ENCODE data around the gene APOBEC3B. TPM values are rescaled to one million over a fixed set of nuclear protein-coding genes. Genes with fewer than 3 reads are reported as not detected.
"Not testable (repeated sequence)": the region's sequence is repeated elsewhere in the genome, so short reads cannot be mapped to it uniquely, and the experiment has no call there.

Gene APOBEC3B
- 10 to 100 TPM; 10.4 to 10.7 TPM for total RNA-seq

- CTCF ChIA-PET: interaction anchor here (0.5 to 2.3 kb wide), 10 partner anchors 21 to 189 kb away, joined by 3 to 7 read pairs (median 3); partner anchors contain the start of gene CBX6
- POLR2A ChIA-PET: no interaction called here
Observed at GRCh38 chr22:38981992-38982927, at the start of gene APOBEC3B. APOBEC3B (plus strand) TSS chr22:38982347; CDS start chr22:38982454, 107 bp downstream.

DNA sequence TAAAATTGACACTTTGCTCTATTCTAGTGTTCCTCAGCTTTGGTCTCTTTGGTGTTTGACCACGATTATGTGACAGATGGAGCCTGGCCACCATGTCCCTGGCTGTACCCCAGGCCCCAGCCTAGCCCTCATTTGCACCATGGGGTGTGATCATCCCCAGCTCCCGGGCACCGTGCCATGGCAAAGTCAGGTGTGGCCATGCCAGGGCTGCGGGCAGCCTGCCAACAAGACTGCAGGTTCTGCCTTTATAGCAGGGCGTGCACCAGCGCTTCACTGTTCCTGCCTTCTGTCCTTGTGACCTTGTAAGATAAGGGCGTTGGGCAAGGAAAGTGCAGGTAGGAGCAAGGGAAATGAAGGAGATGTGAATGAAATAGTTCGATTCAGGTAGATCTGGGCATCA lies 47.1 kb upstream of the APOBEC3B start:
- CTCF ChIA-PET: no interaction called here
- POLR2A ChIA-PET: interaction anchor here (0.7 kb wide), 1 partner anchor 185 kb away, joined by 3 read pairs; no protein-coding TSS in a partner anchor

- CTCF ChIA-PET: no interaction called here
- POLR2A ChIA-PET: no interaction called here
Observed at GRCh38 chr22:38935616-38936015, 46.5 kb upstream of the APOBEC3B start.

DNA sequence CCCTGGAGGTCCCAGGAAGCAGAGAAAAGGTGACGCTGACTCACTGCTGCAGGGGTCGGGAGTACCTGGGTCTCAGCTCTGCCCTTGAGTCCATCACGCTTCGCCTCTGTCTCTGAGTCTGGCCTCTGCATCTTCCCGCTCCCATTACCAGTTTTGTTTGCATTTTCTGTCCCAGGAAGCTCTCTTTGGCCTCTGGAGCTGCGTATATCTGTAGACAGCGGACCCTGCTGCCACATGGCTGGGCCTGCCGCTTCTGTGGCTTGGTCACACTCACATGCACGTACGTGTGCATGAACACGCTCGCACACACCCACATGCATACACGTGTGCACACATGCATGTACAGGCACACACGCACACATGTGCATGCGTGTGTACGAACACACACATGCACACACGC lies 45.6 kb upstream of the APOBEC3B start:
- POLR2A ChIA-PET: no interaction called here
- CTCF ChIA-PET: no interaction called here

DNA sequence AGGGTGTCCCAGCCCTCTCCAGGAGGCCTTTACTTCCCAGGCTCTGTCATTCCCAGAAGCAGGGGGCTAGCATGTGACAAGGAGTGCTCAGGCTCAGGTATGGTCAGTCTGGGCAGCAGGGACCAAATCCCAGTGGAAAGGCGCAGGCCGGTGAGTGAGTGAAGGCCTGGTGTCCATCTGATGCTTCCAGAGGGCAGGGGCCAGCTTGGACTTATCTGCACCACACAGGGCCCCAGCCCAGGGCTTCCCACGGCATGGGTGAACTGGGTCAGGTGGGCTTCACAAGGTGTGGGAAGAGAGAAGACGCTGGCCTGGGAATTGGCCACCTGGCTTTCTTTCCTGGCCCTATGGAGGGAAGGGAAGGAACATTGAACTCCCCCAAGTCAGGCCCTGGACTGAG lies 45.1 kb upstream of the APOBEC3B start:
- ChIA-PET CTCF (no interaction called here), POLR2A (no interaction called here)

GRCh38 chr22:38937541-38937940 lies 44.6 kb upstream of the APOBEC3B start:
- ChIA-PET CTCF (no interaction called here), POLR2A (no interaction called here)

- CTCF ChIA-PET: no interaction called here
- POLR2A ChIA-PET: no interaction called here
Observed at GRCh38 chr22:38938221-38938620, 43.9 kb upstream of the APOBEC3B start.

GRCh38 chr22:38938925-38939324 lies 43.2 kb upstream of the APOBEC3B start:
- ChIA-PET CTCF (interaction anchor here (0.5 to 1.2 kb wide), 4 partner anchors 11 to 474 kb away, joined by 3 to 4 read pairs (median 3); no protein-coding TSS in a partner anchor), POLR2A (no interaction called here)

DNA sequence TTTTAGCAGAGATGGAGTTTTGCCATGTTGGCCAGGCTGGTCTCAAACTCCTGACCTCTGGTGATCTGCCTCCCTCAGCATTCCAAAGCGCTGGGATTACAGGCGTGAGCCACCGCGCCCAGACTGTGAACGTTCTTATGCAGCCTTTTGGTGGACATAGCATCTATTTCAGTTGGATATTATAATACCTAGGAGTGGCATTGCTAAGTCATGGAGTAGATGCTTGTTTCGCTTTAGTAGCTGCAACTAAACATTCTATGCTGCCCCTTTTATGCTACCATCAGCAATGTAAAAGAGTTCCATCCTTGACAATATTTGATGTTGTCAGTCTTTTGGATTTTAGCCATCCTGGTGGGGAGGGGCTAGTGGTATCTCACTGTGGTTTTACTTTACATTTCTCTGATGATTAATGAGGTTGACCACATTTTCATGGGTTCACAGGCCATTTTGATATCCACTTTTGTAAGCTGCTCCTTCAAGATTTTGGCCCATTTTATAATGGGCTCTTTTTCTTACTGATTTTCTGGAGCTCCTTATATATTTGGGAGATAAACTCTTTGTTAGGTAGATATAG lies 41.2 kb upstream of the APOBEC3B start:
- CTCF ChIA-PET: interaction anchor here (0.6 to 2.7 kb wide), 10 partner anchors 13 to 98 kb away, joined by 3 to 12 read pairs (median 3); partner anchors contain the start of genes APOBEC3B and CBX6
- POLR2A ChIA-PET: interaction anchor here (0.6 to 1.6 kb wide), 6 partner anchors 12 to 98 kb away, joined by 3 to 12 read pairs (median 7); partner anchors contain the start of gene CBX6

- CTCF ChIA-PET: interaction anchor here (0.6 to 2.7 kb wide), 10 partner anchors 12 to 98 kb away, joined by 3 to 12 read pairs (median 3); partner anchors contain the start of genes APOBEC3B and CBX6
Observed at GRCh38 chr22:38941488-38941987, 40.6 kb upstream of the APOBEC3B start.

GRCh38 chr22:38942702-38943101 lies 39.4 kb upstream of the APOBEC3B start:
- ChIA-PET CTCF (interaction anchor here (0.9 to 2.7 kb wide), 3 partner anchors 20 to 72 kb away, joined by 4 to 12 read pairs (median 4); no protein-coding TSS in a partner anchor), POLR2A (no interaction called here)

More at GRCh38 chr22:38941488-38941987, 40.6 kb upstream of the APOBEC3B start:
- POLR2A ChIA-PET: interaction anchor here (0.6 to 1.6 kb wide), 5 partner anchors 12 to 98 kb away, joined by 3 to 12 read pairs (median 9); partner anchors contain the start of gene CBX6

DNA sequence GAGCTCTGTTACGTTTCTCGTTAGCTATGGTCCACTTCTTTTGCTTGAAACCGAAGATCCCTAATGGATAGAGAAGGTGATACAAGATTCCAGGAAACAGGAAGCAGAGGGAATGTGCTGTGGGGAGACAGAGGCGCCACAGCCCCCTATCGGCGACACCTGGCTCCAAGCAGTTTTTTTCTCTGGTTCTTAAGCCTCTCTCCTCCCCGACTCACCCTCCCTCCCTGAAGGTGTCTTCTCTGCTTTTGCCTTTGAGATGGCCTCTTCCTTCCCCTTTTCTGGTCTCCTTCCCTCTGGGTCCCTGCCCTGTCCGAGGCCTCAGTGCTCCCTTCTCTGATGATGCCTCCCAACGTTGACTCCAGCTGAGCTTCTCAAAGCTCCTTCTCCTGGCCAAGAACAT lies 38.9 kb upstream of the APOBEC3B start:
- CTCF ChIA-PET: interaction anchor here (0.9 kb wide), 1 partner anchor 60 kb away, joined by 4 read pairs; no protein-coding TSS in a partner anchor
- POLR2A ChIA-PET: no interaction called here

GRCh38 chr22:38943882-38944281 lies 38.3 kb upstream of the APOBEC3B start:
- CTCF ChIA-PET: interaction anchor here (1.2 kb wide), 1 partner anchor 75 kb away, joined by 3 read pairs; no protein-coding TSS in a partner anchor
- POLR2A ChIA-PET: no interaction called here

DNA sequence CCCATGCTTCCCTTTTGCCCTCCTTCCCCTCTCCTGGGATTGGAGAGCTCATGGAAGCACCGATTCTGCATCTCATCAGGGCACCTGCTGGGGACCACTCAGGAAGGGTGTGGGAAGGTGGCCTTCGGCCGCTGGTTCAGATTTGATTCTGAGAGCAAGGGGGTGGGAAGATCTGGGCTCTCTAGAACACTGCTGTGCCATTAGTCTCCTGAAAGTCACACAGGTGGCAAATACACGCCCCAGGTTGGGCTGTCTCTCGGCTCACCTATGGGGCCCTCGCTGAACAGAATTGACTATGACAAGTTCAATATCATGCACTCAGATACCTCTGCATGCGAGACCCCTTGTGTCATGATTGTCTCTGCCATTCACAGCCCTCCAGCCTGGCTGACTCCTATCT lies 37.5 kb upstream of the APOBEC3B start:
- ChIA-PET CTCF (interaction anchor here (1.2 kb wide), 1 partner anchor 76 kb away, joined by 3 read pairs; no protein-coding TSS in a partner anchor), POLR2A (no interaction called here)

- POLR2A ChIA-PET, CTCF ChIA-PET: not testable (repeated sequence)
Observed at GRCh38 chr22:38945706-38946338, 36.3 kb upstream of the APOBEC3B start.

- CTCF ChIA-PET: no interaction called here
Observed at GRCh38 chr22:38946771-38947170, 35.4 kb upstream of the APOBEC3B start.

GRCh38 chr22:38947321-38948140 lies 34.6 kb upstream of the APOBEC3B start:
- ChIA-PET CTCF (no interaction called here), POLR2A (no interaction called here)

More at GRCh38 chr22:38946771-38947170, 35.4 kb upstream of the APOBEC3B start:
- POLR2A ChIA-PET: no interaction called here

DNA sequence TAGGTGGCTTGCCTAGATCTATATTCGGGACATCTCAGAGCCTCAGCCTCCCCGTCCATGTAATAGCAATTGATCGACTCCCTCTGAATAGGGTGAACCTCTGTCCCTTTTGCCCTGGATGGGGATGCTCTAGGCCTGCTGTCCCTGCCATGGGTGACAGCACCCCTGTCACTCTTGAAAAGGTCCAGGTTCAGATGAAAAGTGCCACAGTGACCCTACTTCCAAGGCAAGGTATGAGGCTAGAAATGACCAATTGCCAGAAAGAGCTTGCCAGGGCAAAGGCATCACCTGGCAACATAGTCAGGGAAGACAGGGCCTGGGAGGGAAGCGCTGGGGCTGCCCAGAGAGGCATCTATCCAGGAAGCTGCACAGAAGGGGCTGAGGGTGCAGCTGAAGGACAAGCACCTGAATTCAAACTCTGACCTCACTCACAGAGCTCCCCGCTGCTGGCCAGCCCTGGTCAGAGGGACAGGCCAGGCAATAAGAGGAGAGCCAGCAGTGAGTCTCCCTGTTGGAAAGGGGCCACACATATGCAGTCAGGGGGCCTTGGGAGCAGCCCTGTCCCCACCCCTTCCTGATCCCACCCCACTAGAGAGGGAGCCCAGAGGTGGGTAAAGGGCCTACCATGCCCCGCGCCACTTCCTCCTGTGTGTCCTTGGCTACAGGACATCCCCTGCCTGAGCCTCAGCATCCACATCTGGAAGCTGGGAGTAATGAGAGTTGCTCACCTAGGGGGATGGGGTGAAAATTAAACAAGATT lies 33.8 kb upstream of the APOBEC3B start:
- CTCF ChIA-PET: no interaction called here
- POLR2A ChIA-PET: no interaction called here
